HG03159 (cell line): ENCODE measurements around the gene CCS.
"Not testable (repeated sequence)": the region's sequence is repeated elsewhere in the genome, so short reads cannot be mapped to it uniquely, and the experiment has no call there.

Experiments
- ATAC-seq: cut with Tn5 transposase; IDR thresholded peaks from one replicate; pipeline ENCODE4 v1.9.1; 2021; ENCODE audit warnings: mild to moderate bottlenecking, moderate library complexity; ENCODE audit not compliant: unreplicated experiment

Gene CCS

DNA sequence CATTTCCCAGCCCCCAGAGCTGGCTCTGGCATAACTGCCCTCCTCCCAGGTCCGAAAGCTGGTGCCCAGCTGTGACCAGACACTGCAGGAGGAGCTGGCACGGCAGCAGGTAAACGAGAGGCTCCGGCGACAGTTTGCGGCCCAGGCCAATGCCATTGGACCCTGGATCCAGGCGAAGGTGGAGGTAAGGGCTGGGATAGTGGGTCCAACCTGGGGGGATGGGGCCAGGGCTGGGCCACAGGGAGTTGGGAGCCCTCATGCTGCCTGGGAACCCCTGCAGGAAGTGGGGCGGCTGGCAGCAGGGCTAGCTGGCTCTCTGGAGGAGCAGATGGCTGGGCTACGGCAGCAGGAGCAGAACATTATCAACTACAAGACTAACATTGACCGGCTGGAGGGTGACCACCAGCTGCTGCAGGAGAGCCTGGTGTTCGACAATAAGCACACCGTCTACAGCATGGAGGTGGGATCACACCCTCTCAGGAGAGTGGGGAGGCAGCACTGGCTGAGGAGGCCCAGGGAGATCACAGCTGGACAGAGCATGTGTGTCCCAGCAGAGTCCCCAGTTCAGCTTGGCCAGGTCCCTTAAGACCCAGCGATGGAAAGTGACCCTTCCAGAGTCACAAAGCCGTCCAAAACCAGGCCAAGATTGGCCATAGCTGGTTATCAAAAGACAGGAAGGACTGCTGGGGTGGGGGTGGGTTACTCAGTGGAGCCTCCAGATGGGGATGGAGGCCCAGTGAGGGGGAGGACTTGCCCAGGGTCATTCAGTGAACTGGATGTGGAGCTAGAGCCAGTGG lies 31.6 kb upstream of the CCS start:
- no peak for ATAC-seq

DNA sequence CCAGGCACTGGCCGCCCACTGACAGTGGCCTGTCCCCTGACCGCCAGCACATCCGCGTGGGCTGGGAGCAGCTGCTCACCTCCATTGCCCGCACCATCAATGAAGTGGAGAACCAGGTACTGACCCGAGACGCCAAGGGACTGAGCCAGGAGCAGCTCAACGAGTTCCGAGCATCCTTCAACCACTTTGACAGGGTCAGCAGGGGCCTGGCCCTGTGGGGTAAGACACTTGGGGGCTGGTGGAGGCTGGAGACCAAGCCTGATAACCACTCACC lies 31.1 kb upstream of the CCS start:
- ATAC-seq = no peak

DNA sequence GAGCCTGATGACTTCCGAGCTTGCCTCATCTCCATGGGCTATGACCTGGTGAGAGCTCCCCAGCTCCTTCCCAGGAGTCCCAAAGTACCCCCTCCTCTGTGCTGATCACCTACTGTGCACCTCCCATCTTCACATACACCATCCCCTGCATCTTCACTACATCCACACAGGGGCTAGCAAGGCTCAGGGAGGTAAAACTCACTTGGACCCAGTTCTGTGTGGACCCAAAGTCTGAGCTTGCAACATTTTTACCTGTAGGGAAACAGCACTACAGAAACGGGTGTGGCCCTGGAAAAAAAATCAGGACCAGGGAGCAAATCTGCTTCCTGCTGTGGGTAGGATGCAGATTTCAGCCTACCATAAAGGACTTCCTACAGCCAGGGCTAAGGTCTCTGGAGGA lies 30.7 kb upstream of the CCS start:
- ATAC-seq = no peak

DNA sequence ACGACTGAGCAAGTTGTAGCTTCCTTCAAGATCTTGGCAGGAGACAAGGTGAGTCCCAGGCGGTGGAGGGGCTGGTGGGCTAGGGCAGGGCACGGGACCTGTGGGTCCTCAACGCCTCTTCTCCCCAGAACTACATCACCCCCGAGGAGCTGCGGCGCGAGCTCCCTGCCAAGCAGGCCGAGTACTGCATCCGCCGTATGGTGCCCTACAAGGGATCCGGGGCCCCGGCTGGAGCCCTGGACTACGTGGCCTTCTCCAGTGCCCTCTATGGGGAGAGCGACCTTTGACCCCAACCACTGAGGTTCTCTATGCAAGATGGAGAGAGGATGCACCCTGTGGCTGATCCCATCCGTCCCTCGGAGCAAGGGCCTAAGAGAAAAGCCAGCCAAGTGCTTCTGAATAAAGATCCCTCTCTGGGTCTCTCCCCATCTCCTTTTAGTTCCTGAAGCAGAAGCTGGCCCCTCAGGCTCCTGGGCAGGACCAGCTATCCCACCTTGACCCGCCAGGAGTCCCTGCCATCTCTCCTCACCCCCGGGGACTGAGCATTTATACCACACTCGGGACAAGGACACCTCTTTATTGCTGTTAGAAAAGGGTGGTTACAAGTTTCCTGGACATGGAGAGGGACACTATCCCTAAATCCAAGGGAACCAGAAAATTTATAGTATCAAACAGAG lies 29.9 kb upstream of the CCS start:
- no peak for ATAC-seq

DNA sequence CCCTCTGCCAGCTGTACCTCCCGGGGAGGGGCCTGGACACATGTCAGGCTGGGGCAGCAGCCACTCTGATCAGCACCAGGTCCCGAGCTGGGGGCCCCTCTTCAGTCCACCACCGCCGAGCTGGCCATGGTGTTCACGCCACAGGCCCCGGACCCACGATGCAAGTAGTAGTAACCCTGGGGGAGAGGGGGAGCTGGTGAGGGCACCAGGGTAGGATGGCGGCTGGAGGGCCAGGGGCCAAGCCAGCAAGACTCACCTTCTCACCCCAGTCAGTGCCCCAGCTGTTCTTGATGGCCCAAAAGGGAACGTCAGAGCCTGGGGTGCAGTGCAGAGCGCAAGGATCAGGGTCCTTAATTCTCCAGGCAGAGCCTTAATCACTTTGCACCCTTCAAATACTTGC lies 29.2 kb upstream of the CCS start:
- ATAC-seq = no peak

DNA sequence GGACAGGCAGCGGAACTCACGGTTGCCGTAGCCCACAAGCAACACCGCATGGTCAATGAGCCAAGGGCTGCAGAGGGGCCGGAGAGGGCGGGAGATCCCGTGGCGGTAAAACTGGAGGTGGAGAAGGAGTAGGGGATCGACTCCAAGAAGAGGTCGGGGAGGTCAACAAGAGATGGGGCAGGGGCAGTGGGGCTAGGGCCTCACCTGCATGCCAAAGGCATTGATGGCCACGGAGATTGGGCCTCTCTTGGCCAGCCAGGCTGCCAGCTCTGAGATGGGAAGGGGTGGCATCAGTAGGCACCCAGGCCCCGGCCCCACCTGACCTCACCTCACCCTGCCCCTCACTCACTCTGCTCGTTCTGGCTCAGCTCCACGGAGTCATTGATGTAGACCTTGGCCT lies 28.4 kb upstream of the CCS start:
- no peak for ATAC-seq

DNA sequence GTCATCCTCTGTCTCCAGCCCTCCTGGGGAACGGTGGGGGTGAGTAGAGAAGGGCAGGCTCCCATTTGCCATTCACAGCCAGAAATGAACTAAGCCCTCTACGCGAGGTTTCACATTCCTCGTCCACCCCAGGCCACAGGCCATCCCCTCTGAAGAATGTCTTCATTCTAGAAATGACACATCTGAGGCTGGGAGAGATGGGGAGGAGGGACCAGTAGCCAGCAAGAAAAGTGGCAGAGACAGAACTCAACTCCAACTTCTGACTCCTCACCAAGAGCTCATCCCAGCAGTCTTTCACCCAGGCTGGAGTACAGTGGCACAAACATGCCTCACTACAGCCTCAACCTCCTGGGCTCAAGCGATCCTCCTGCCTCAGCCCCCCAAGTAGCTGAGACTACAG lies 28.0 kb upstream of the CCS start:
- ATAC-seq = no peak

DNA sequence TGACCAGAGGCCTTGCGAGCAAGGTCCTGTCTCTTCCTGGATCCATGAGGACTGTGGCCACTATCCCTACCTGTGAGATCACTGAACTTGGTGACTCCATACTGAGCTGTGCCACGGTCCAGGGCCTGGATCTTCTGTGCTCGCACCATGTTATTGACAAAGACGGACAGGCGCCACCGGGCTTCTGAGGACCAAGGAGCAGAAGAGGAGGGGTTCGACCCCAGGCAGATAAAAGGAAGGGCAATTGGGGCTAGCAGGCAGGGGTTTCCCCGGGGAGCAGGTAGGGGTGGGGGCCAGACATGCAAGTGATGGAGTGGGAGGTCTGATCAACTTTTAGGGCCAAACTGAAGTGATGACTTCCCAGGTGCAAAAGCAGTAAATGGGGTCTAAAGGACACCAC lies 26.8 kb upstream of the CCS start:
- ATAC-seq = no peak

DNA sequence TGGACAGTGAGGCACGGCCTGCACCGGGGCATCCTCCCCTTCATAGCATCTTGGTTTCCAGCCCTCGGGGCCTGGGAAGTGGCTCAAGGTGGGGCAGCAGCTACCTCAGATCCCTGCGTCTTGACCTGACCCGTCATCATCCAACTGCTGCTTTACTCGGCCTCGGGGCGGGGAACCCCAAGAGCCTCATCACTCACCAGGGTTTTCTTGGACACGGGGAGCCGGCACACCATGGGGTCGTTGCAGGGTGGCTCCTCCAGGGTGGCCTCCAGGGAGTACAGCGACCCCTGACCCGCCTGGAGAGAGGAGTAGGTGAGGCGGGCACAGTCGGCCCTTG lies 25.2 kb upstream of the CCS start:
- no peak for ATAC-seq

DNA sequence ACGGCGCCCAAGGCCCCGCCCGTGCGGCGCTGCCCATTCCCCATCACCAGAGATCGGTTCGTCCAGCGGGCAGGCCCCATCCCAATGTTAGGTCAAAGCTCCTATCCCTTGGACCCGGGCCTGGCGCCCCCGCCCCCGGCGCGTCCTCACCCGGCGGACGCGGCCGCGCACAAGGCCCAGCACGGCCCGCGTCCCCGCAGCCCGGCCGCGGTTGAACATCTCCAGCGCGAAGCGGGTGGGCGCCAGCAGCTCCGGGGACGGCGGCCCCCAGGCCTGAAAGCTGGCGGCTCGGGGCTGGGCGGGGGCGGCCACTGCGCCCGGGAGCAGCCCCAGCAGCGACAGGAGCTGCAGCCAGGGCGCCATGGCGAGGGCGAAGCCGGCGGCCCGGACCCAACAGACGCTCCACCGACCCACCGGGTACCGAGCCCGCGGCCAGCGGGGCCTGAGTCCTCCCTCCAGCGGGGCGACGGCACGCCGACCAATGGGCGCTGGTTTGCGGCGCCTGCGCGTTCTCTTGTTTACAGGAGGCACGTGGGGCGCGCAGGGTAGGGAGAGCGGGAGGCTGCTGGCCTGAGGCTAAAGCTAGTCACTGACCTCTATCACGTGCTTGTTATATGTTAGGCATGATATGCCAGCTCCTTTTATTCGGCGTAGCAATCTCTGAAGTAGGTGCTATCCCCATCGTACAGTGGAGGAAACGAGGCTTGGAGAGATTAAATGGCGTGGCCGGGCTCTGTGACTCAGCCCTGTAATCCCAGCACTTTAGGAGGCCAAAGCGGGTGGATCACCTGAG lies 24.7 kb upstream of the CCS start, which contains the start of gene CTSF:
TSS of gene CTSF (minus strand) at position 483 of the 793 bp plus-strand sequence. CDS start at position 363, 120 bp downstream.
- ATAC-seq = no peak

DNA sequence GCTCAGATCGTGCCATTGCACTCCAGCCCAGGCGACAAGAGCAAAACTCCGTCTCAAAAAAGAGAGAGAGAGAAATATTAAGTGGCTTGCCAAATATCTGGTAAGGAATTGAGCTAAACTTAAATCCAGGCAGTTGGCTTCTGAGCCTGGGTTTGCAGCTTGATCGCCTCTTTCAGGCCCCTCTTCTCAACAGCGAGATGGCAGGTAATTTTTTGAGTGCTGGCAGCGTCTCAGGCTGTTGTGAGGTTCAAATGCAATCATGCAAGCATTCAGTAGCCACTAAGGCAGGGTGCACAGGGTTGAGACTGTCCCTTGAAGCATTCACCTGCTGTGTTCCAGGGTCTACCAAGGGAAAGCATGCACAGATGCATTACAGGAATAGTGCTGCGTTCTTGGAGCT lies 23.9 kb upstream of the CCS start:
- ATAC-seq = no peak

DNA sequence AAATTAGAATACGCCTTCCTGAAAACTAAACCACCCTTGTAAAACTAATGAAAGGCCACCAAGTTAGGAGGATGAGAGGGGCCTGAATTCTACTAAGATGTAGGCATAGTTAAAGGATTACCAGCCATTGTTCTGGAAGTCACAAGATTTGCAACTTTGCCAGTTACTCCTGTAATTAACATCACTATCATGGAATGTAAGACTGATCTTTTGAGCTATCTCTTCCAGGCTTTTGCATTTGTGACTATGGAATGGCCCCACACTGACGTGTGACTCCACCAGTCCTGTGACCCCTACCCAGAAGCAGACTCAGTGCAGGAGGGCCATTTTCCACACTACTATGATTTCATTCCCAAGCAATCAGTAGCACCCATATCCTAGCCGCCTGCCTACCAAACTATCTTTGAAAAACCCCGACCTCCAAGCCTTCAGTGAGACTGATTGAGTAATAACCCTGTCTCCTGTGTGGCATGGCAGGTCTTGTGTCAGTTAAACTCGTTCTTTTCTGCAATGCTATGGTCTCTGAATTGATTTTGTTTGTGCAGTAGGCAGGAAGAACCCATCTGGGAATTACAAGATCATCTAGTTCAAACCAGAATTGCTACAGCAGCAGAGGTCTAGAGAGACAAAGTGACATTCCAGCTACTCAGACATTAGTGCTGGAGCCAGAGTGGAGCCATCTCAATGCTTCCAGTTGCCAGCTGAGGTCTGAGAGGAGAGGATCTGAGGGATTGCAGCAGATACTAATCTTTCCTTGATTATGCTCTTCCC lies 22.7 kb upstream of the CCS start:
- no peak for ATAC-seq

DNA sequence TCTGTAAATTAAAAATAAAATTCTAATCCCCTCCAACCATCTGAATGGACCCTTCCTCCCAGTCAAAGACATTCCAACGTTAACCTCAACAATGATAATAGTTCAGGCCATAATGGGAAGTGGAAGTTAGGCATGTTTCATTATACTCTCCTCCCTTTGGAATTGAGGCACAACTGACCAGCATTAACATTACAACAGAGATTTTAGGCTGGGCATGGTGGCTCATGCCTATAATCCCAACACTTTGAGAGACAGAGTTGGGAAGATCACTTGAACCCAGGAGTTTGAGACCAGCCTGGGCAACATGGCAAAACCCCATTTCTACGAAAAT lies 22.2 kb upstream of the CCS start:
- ATAC-seq = no peak

DNA sequence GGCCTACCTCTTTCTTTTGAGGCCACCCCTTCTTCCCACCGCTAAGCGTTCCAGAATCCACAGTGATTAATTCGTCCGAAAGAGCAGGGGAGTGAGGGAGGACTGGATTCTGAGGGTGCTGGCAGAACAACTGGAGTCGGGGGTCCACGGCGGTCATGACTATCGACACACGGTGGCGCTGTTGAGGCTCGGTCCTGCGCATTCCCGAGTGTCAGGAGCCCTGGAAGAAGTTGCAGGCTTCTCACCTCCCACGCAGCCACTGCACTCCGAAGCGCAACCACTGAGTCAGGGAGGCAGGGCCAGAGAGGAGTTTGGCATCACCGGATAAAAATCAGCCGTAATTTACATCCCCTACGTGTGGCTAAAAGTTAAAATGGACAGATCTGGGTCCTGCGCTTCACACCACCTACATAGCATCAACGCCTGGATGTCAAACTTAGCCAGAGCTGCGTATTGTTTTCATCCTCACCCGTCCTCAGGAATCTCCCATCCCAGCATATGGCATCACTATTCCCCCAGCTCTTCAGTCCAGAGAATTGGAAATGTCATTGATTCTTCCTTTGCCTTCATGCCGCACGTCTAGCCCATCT lies 13.9 kb upstream of the CCS start:
- ATAC-seq = no peak

DNA sequence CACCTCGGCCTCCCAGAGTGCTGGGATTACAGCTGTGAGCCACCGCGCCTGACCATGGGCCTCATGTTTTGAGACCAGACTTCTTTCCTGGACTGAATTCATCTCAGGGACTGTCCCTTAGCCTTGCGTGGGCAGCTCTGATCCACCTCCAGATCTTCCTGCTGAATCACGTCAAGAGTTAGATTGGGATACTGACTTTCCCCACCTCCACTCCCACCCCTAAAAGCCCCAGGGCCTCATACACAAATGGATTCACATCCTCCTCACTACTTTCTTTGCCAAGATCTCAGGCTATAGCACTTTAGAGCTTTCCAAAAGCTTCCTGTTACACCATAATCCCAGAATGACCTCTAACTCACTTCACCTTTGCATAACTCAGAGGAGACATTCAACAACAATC lies 12.2 kb upstream of the CCS start:
- ATAC-seq = no peak

DNA sequence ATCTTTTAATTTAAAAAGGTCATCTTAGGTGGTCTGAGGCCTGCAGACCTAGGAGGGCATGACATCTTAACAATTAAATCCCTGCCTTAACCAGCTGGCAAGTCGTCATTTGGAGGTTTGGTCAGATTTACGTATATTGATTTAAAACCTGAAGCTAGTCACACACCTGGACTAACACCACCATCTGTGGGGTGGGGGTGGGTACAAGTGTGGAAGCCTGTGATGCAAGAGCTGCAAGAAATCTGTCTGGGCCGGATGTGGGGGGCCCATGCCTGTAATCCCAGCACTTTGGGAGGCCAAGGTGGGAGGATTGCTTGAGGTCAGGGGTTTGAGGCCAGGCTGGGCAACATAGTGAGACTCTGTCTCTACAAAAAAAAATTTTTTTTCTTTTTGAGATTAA lies 11.7 kb upstream of the CCS start:
- no peak for ATAC-seq

DNA sequence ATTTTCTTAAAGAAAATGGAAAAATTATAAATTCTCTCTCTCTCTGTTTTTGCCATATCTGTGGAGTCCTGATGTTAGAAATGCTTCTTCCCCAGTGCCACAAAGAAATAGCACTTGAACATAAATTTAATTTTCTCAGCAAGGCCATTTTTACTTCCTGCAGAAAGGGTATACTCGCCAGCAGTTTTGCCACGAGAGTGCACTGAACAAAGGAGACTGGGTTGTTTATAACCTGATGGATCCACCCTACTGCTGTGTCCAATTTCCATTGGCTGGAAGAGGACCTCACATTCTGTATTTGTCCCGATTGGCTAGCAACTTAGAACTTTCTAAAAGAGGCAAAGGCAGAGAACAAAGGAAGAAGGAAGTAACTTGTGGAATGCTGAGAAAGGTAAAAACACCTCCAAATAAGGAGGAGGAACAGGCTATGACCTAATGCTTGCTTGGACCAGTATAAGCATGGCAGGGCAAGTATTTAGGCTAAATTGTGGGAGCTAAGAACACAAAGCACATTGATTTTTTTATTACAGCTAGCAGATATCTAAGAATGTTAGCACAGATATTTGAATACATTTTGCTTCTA lies 10.3 kb upstream of the CCS start:
- ATAC-seq = not testable (repeated sequence)

DNA sequence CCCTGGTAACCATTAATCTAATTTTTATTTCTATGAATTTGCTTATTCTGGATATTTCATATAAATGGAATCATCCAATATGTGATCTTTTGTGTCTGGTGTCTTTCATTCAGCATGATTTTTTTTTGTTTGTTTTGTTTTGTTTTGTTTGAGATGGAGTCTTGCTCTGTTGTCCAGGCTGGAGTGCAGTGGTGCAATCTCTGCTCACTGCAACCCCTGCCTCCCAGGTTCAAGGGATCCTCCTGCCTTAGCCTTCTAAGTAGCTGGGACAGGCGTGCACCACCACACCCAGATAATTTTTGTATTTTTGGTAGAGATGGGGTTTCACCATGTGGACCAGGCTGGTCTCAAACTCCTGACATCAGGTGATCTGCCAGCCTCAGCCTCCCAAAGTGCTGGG lies 7.5 kb upstream of the CCS start:
- not testable (repeated sequence) for ATAC-seq

DNA sequence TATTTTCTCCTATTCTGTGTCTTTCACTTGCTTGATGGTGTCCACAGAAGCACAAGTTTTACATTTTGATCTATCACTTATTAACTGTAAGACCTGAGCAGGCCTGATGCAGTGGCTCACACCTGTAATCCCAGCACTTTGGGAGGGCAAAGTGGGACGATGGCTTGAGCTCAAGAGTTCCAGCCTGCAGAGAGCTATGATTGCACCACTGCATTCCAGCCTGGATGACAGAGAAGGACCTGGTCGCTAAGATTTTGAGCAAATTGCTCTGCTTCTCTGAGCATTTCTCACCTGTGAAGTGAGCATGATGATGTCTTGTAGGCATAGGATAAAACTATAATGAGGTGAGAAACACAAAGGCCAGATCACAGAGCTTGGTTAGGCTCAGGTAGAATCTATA lies 6.8 kb upstream of the CCS start:
- ATAC-seq = no peak

DNA sequence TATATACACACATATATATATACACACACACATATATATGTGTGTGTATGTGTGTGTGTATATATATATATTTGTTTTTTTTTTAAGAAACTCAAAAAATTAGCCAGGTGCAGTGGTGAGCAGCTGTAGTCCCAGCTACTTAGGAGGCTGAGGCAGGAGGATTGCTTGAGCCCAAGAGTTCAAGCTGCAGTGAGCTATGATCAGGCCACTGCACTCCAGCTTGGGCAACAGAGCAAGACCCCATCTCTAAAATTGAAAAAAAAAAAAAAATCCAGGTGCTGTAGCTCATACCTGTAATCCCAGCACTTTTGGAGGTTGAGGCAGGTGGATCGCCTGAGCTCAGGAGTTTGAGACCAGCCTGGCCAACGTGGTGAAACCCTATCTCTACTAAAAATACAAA lies 3.7 kb upstream of the CCS start:
- ATAC-seq = not testable (repeated sequence)
